GDM1 (cell line): ENCODE data around the gene TMEM87A.

ENCODE experiments used
- DNase-seq: peaks from one replicate; lab custom pipeline; 2025; lab: John Stamatoyannopoulos, UW

Gene TMEM87A

GRCh38 chr15:42202653-42203052 lies 70.6 kb downstream of the TMEM87A start:
- DNase-seq, result no peak

GRCh38 chr15:42201801-42202200 lies 71.4 kb downstream of the TMEM87A start:
- no peak for DNase-seq

- DNase-seq, result no peak
These were observed 74.1 kb downstream of the TMEM87A start for GRCh38 chr15:42199126-42199525.

- DNase-seq, result no peak
These were observed 74.7 kb downstream of the TMEM87A start for GRCh38 chr15:42198516-42198915.

- no peak for DNase-seq
These were observed 78.7 kb downstream of the TMEM87A start for GRCh38 chr15:42194513-42194912.

GRCh38 chr15:42193383-42193782 lies 79.8 kb downstream of the TMEM87A start:
- DNase-seq, result no peak

- no peak for DNase-seq
These were observed 81.5 kb downstream of the TMEM87A start for GRCh38 chr15:42191610-42192346.

- no peak for DNase-seq
These were observed 82.9 kb downstream of the TMEM87A start for GRCh38 chr15:42190370-42190769.

- no peak for DNase-seq
These were observed 87.4 kb downstream of the TMEM87A start for GRCh38 chr15:42185801-42186200.

- no peak for DNase-seq
These were observed 88.5 kb downstream of the TMEM87A start for GRCh38 chr15:42184736-42185135.

GRCh38 chr15:42184296-42184695 lies 88.9 kb downstream of the TMEM87A start:
- no peak for DNase-seq

- no peak for DNase-seq
These were observed 90.3 kb downstream of the TMEM87A start for GRCh38 chr15:42182961-42183360.

GRCh38 chr15:42182328-42182886 lies 90.8 kb downstream of the TMEM87A start:
- DNase-seq, result no peak

GRCh38 chr15:42178056-42178455 lies 95.2 kb downstream of the TMEM87A start:
- no peak for DNase-seq

GRCh38 chr15:42175671-42176070 lies 97.6 kb downstream of the TMEM87A start:
- DNase-seq, result no peak

- no peak for DNase-seq
These were observed 100.8 kb downstream of the TMEM87A start for GRCh38 chr15:42172475-42172874.

- DNase-seq, result no peak
These were observed 101.4 kb downstream of the TMEM87A start for GRCh38 chr15:42171795-42172194.

GRCh38 chr15:42171122-42171521 lies 102.1 kb downstream of the TMEM87A start:
- DNase-seq, result no peak

- DNase-seq, result no peak
These were observed 106.8 kb downstream of the TMEM87A start for GRCh38 chr15:42166225-42166940.

GRCh38 chr15:42165106-42165505 lies 108.1 kb downstream of the TMEM87A start:
- no peak for DNase-seq

GRCh38 chr15:42163947-42164550 lies 109.2 kb downstream of the TMEM87A start:
- no peak for DNase-seq

- no peak for DNase-seq
These were observed 109.9 kb downstream of the TMEM87A start for GRCh38 chr15:42163291-42163690.
